GM15510 (cell line): ENCODE measurements around the gene WAC.

Experiments used
- POLR2A ChIP-seq: IDR thresholded peaks from 3 replicates; pipeline ENCODE4 v1.6.1; 2011; ENCODE audit warnings: borderline replicate concordance; ENCODE audit not compliant: insufficient read length; ENCODE audit errors: extremely low read depth

Gene WAC

DNA sequence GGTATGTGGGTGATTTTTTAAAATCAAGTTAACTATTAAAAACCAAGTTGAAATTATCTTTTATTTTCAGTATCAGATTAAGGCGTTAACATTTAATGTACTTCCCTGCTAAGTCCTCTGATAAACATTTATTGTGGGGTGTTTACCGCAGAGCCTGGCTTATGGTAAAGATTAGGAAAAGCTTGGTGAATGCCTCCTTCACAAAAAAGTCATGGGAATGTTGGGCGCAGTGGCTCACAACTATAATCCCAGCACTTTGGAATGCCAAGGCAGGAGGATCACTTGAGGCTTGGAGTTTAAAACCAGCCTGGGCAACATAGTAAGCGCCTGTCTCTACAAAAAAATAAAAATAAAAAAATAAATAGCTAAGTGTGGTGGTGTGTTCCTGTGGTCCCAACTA is 53.3 kb downstream of the WAC start:
- TF ChIP-seq POLR2A, result no peak

DNA sequence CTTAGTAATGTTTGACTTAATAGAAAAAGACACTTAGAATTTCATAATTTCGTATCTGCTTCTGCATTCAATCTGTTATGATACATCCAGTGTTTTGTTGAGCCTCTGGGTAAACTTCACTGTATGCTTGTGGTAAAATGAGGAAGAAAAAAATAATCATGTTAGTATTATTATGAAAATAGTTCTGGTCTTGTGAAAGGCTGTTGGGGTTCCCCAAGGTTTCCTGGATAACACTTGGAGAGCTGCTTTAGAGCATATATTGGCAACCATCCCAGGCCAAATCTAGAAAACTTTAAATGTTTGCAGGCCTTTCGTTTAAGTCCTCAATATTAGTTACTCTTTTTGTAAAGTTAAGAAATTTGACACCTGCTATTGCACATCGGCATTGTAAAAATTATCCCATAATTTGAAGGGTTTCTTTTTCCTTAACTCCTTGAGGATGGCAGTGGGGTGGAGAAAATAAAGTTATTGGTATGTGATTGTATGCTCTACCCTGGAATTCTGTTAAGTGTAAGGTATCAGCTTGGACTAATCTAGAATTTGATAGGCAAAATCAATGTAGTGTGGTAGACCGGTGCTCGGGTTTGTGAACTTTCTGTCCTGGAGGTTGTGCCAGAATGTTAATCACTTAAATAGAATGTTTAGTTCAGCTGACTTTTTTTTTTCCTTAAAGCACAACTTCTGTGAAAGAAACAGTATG is 54.5 kb downstream of the WAC start:
- no peak for TF ChIP-seq POLR2A

DNA sequence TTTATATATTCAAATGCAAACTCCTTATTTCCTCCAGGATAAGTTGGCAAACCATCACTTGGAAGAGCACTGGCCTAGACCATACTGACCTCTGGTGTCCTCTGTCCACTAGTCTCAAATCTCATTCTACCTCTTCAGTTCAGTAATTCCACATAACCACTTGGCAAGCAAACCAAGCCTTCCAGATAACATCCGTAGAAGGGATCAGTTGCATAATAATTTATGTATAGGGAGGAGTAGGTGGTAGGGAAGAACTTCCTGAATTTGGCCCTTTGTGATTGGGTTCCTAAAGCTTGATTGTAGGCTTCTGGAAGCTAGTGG is 55.0 kb downstream of the WAC start:
- no peak for TF ChIP-seq POLR2A

DNA sequence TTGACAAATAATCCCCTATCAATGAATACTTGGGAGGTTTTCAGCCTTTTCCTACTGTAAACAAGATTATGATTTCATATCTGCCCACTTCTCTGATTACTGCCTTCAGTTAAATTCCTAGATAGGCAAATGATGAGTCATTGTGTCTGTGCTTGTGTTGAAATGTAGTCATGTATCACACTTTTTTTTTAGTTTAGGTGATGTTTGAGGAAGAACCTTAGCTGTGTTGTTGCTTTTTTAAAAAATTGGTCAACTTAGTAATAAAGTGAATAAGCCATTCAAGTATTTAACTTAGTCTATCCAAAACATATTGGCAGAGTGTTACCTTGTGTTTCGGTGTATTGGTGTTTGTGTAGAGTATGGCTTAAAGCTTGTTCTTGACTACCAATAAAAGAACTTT is 60.0 kb downstream of the WAC start:
- no peak for TF ChIP-seq POLR2A

DNA sequence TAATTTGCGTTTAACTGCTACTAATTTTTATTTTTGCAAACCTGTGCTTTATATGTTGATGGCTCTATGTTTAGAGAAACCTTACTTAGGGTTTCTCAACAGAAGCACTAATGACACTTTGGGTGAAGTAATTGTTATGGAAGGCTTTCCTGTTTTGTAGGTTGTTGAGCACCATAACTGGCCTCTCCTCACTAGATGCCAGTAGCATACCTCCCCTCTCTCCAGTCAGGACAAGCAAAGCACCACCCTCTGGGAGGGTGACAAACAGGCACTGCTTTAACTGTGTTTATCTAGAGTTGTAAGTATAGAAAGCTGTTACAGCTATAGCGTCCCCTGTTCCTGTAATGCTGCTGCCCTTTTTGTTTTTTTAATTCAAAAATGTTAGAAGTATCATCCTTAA is 60.9 kb downstream of the WAC start:
- TF ChIP-seq POLR2A, result no peak

DNA sequence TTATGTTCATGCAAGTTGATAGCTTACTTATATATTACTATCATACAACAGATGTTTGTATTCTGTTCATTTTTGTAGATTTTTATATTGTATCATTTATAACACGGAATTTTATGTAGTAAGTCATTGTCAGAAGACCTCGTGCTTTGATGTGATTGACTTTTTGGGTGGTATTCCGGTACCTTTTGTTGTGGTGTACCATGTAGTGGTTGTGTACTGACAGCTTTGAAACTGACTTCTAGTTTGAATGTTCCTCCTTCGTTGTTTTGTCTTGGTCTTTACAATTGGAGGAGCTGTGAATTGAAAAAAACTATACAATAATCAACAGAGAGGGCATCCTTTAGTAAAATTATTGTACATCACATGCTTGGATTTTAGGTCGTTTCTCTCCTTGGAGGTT is 61.5 kb downstream of the WAC start:
- no peak for TF ChIP-seq POLR2A

DNA sequence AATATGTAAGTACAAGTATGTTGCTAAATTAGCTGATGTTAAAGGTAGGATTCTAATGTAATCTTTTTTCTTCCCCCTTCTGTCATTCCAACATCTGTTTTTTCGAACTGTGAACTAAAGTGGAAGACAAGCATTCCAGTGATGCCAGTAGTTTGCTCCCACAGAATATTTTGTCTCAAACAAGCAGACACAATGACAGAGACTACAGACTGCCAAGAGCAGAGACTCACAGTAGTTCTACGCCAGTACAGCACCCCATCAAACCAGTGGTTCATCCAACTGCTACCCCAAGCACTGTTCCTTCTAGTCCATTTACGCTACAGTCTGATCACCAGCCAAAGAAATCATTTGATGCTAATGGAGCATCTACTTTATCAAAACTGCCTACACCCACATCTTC is 62.7 kb downstream of the WAC start:
- no peak for TF ChIP-seq POLR2A

DNA sequence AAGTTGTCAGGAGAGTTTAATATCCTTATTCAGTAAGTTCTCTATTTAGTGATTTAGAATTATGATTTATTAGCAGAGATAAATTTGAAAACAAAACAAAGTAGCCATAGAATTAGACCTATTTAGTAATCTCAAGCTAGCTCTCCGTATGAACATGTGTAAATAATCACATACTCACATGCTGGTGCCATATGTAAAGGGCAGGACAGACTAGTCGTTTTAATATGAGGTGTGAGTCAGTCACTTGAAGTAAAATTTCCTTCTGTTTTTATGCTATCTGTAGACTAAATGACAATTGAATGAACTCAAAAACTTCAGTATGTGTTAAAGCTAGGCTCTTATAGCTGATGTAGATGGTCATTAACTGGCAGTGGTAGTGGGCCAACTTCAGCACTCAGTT is 67.1 kb downstream of the WAC start:
- TF ChIP-seq POLR2A, result no peak

DNA sequence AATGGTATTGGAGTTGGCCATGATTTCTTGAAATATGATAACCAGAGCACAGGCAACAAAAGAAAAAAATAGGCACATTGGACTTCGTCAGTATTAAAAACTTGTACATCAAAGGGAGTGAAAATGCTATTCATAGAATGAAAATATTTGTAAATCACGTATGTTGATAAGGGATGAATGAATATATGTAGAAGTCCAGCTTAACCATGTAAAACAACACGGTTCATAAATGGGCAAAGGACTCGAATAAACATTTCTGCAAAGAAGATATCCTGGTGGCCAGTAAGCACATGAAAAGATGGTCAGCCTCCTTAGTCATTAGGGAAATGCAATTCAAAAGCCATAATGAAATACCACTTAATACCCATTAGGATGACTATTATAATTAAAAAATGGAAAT is 68.1 kb downstream of the WAC start:
- TF ChIP-seq POLR2A, result no peak

DNA sequence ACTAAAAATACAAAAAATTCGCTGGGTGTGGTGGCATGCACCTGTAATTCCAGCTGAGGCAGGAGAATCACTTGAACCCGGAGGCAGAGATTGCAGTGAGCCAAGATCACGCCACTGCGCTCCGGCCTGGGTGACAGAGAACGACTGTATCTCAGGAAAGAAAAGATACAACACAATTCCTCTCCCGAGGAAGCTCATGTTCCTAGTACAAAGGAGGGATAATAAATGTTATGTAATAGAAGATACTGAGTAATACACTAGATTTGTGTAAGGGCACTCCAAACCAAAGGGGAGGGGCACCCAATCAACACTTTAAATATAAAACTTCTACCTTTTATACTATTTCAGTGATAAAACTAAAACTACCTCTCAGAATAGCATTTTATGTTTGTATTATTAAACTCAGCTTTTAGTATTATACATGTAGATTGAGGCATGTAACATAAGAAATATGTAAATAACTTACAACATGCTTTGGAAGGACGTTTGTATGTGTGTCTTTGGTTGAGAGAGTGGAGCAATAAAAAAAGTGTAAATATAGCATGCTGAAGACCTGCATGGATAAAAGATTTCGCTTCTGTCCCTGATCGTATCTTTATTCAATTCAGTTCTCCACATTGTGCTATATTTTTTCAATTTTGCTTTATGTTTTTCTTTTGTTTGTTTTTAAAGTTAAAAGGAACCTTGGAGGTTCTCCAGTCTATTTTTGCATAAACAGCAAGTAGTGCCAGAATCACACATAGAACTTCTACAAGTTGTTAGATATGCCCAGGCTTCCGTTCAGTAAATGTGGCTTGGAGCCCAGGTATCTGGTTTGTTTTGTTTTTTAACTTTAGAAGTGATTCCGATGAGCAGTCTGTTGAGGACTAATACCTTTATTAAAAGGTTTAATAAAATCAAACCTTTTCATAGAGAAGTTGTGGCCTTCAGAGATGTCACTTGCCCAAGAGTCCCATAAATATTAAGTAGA is 71.9 kb downstream of the WAC start:
- TF ChIP-seq POLR2A, result no peak

DNA sequence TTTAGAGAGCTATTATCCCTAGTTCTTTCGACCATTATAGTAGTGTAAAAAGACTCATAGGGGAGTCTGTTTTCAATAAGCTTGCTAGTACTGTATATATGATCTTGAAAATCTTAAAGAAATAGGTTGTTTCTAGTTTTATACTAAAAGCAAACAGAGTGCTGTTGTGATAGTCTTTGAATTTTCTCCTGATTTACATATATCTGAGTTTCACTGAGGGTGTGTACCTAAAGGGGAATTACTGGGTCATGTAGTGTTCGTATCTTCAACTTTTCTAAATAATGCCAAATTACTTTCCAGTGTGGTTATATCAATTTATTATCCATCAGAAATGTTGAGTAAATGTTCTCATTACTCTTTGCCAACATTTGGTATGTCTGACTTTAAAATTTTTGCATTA is 73.7 kb downstream of the WAC start:
- TF ChIP-seq POLR2A, result no peak

DNA sequence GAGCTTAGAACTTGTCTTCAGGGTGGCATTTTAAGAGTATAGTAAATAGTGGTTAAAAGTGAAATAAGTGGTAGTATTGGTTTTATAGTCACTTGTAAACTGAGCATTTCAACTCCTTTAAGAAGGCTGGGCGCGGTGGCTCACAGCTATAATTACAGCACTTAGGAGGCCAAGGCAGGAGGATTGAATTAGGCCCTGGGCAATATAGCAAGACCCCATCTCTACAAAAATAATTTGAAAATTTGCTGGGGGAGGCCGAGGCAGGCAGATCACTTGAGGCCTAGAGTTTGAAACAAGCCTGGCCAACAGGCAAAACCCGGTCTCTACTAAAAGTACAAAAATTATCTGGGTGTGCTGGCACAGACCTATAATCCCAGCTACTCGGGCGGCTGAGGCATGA is 80.0 kb downstream of the WAC start:
- no peak for TF ChIP-seq POLR2A

DNA sequence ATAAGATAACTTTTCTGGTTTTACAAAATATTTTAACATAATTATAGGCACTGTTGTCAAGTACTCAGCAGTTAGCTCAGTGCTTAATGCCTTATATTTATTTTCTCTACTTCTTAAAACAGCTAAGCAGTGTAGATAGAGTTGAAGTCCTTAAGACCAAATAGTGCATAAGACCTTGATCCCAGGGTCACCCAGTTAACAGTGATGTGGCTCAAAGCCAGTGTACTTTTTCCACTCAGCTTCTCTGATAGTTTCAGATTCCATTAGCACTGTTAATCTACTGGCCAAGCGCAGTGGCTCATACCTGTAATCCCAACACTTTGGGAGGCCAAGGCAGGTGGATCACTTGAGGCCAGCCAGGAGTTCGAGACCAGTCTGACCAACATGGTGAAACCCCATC is 83.6 kb downstream of the WAC start:
- TF ChIP-seq POLR2A, result no peak

DNA sequence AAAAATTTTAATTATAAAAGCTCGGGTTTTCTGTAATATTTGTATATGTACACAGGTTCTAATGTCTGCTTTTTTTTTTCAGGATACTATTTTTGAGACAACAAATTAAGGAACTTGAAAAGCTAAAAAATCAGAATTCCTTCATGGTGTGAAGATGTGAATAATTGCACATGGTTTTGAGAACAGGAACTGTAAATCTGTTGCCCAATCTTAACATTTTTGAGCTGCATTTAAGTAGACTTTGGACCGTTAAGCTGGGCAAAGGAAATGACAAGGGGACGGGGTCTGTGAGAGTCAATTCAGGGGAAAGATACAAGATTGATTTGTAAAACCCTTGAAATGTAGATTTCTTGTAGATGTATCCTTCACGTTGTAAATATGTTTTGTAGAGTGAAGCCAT is 86.5 kb downstream of the WAC start:
- no peak for TF ChIP-seq POLR2A

DNA sequence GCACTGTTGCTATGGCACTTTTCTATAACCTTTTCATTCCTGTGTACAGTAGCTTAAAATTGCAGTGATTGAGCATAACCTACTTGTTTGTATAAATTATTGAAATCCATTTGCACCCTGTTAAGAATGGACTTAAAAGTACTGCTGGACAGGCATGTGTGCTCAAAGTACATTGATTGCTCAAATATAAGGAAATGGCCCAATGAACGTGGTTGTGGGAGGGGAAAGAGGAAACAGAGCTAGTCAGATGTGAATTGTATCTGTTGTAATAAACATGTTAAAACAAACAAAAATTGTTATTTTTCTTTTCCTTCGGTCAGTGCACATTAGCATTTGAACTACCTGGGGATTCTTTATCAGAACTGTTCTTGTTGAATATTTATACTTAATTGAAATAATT is 87.3 kb downstream of the WAC start:
- no peak for TF ChIP-seq POLR2A

DNA sequence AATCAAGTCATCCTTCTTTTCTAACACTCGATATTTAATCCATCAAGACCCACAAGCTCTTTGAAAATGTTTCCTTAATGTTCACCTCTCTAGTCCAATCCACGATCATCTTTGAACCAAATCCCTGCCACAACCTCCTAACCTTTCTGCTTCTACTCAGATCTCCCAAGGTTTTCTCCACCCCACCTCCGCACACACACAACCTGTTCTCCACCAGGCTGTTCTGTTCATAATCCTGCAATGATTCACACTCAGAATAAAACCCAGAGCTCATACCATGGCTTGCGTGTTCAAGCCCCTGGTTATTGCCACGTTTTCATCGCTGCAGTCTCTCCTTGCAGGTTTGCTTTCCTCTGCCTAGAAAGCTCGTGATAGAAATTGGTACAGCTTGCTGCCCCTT is 90.6 kb downstream of the WAC start:
- TF ChIP-seq POLR2A, result no peak

DNA sequence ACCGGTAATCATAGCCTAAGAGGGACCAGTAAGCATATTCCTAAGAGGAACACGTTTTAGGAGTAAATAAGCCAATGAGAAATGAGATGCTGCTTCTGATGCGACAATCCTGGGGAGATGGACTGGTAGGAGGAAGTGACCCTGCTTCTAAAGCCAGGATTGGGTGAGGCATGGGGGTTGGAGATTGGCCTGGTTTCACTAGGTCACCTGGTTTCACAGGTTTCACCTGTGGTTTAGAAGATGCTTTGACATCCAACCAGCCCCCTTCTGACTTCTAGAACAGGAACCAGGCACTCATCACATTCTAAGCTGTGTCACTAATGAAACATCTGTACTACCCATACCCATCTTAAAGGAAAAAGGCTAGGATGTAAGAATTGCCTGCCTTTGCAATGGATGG is 91.4 kb downstream of the WAC start:
- no peak for TF ChIP-seq POLR2A

DNA sequence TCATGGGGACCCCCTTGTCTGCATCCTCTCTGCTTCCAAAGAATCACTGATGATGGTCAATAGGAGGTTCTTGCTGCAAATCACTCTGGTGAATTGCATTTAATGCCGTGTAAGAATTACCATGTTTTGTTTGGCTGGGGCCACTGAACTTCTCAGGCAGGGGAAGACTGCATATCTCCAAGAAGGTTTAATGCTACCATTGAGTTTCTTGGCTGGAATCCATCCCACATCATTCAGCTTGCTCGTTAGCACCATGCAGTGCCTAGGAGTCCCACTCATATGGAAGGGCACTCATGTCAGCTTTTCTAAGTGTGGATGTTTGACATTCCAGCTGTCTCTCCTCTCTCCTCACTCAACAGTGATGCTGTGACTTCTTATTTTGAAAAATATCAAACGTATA is 94.2 kb downstream of the WAC start:
- TF ChIP-seq POLR2A, result no peak
